ENCODE measurements around the gene FGF2.

Gene FGF2

GRCh38 chr4:122826553-122827257 is at the start of gene FGF2:
Gene FGF2 (plus strand): TSS chr4:122826831. CDS start chr4:122827175, 344 bp downstream.
- Histone ChIP-seq H3F3A (ENCODE audit: insufficient read depth, low read length) (peaks cover 19% of the 10 kb centered on the region), H4K20me1 (ENCODE audit: insufficient read depth, low read length) (no peaks in the 10 kb centered on the region), H3K4me3 (ENCODE audit: low read length) (peak within 1 kb of the TSS; percentile 72), H3K9me2 (replicated peaks; ENCODE audit: insufficient read depth, low read length) (no peaks in the 10 kb centered on the region), H3K36me3 (replicated peaks; ENCODE audit: insufficient read depth, low read length) (no peaks in the 10 kb centered on the region), H3K27ac (ENCODE audit: low read length) (peak within 1 kb of the TSS; percentile 97), H3K79me2 (ENCODE audit: low read length) (peaks cover 29% of the 10 kb centered on the region), H3K4me2 (ENCODE audit: low read depth, low read length) (peak within 1 kb of the TSS; percentile 98), H3K9ac (ENCODE audit: low read length) (peak within 1 kb of the TSS; percentile 86), H3K27me3 (replicated peaks; ENCODE audit: insufficient read depth, low read length) (no peaks in the 10 kb centered on the region; the same call in 1 of the 2 replicates), H3K4me1 (ENCODE audit: low read length) (peaks cover 8% of the 10 kb centered on the region; the same call in 1 of the 2 replicates), H3K9me3 (replicated peaks; ENCODE audit: insufficient read depth, low read length) (no peaks in the 10 kb centered on the region), H2AFZ (ENCODE audit: low read length) (peak within 1 kb of the TSS; percentile 77)
- TF ChIP-seq EZH2phosphoT487 (IDR thresholded peaks at IDR 0.05; ENCODE audit: low read length) (no peak), EZH2 (optimal IDR thresholded peaks at IDR 0.05; ENCODE audit: low read depth, low read length) (no peak)
- TF ChIP-seq, protein P1, sequence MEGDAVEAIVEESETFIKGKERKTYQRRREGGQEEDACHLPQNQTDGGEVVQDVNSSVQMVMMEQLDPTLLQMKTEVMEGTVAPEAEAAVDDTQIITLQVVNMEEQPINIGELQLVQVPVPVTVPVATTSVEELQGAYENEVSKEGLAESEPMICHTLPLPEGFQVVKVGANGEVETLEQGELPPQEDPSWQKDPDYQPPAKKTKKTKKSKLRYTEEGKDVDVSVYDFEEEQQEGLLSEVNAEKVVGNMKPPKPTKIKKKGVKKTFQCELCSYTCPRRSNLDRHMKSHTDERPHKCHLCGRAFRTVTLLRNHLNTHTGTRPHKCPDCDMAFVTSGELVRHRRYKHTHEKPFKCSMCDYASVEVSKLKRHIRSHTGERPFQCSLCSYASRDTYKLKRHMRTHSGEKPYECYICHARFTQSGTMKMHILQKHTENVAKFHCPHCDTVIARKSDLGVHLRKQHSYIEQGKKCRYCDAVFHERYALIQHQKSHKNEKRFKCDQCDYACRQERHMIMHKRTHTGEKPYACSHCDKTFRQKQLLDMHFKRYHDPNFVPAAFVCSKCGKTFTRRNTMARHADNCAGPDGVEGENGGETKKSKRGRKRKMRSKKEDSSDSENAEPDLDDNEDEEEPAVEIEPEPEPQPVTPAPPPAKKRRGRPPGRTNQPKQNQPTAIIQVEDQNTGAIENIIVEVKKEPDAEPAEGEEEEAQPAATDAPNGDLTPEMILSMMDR (IDR thresholded peaks at IDR 0.05; ENCODE audit: low read length): no peak
- peak; percentile 55 for DNase-seq

DNA sequence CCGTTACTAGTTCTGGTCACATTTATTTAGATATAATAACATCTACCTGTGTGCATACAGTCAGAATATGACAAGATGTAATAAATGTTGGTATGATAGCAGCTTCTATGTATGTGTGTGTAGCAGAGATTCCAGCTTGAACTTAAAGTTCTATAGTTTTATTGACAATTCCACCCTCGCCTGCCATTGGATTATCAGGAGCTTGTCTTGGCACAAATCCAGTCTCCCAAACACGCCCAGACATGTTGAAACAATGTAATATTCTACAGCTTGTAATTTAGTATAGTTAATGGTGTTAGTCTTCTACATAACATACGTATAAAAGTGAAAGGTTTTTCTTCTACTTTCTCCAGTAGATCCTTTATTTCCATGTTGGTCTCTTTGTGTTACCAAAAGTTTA is 49.7 kb upstream of the FGF2 start:
- no peak for DNase-seq
- no peaks in the 10 kb centered on the region; the same call in 1 of the 2 replicates for H3K9me2 ChIP-seq (replicated peaks; ENCODE audit: insufficient read depth, low read length)
- no peaks in the 10 kb centered on the region for H4K20me1 ChIP-seq (ENCODE audit: insufficient read depth, low read length)
- H3K4me2 ChIP-seq (ENCODE audit: low read depth, low read length): no peak overlapping the region
- H3K27ac ChIP-seq (ENCODE audit: low read length): no peak overlapping the region
- H3K9me3 ChIP-seq (replicated peaks; ENCODE audit: insufficient read depth, low read length): no peaks in the 10 kb centered on the region
- H3K79me2 ChIP-seq (ENCODE audit: low read length): no peaks in the 10 kb centered on the region
- H3K36me3 ChIP-seq (replicated peaks; ENCODE audit: insufficient read depth, low read length): no peaks in the 10 kb centered on the region
- H3F3A ChIP-seq (ENCODE audit: insufficient read depth, low read length): no peaks in the 10 kb centered on the region
- H3K27me3 ChIP-seq (replicated peaks; ENCODE audit: insufficient read depth, low read length): no peaks in the 10 kb centered on the region
- no peak overlapping the region for H3K4me3 ChIP-seq (ENCODE audit: low read length)
- TF ChIP-seq EZH2phosphoT487 (IDR thresholded peaks at IDR 0.05; ENCODE audit: low read length) (no peak), EZH2 (optimal IDR thresholded peaks at IDR 0.05; ENCODE audit: low read depth, low read length) (no peak)
- TF ChIP-seq, protein P1 (IDR thresholded peaks at IDR 0.05; ENCODE audit: low read length): no peak
- H3K4me1 ChIP-seq (ENCODE audit: low read length): no peaks in the 10 kb centered on the region
- H2AFZ ChIP-seq (ENCODE audit: low read length): no peak overlapping the region
- no peak overlapping the region for H3K9ac ChIP-seq (ENCODE audit: low read length)

GRCh38 chr4:122777846-122778673 is 48.6 kb upstream of the FGF2 start:
- no peak overlapping the region for H3K9ac ChIP-seq (ENCODE audit: low read length)
- no peaks in the 10 kb centered on the region for H3F3A ChIP-seq (ENCODE audit: insufficient read depth, low read length)
- H4K20me1 ChIP-seq (ENCODE audit: insufficient read depth, low read length): no peaks in the 10 kb centered on the region
- DNase-seq: no peak
- no peak for TF ChIP-seq EZH2phosphoT487 (IDR thresholded peaks at IDR 0.05; ENCODE audit: low read length)
- no peak for TF ChIP-seq EZH2 (optimal IDR thresholded peaks at IDR 0.05; ENCODE audit: low read depth, low read length)
- TF ChIP-seq, protein P1 (IDR thresholded peaks at IDR 0.05; ENCODE audit: low read length): no peak
- H2AFZ ChIP-seq (ENCODE audit: low read length): no peak overlapping the region
- no peaks in the 10 kb centered on the region; the same call in 1 of the 2 replicates for H3K9me2 ChIP-seq (replicated peaks; ENCODE audit: insufficient read depth, low read length)
- H3K4me3 ChIP-seq (ENCODE audit: low read length): no peak overlapping the region
- H3K4me2 ChIP-seq (ENCODE audit: low read depth, low read length): no peak overlapping the region
- no peaks in the 10 kb centered on the region for H3K36me3 ChIP-seq (replicated peaks; ENCODE audit: insufficient read depth, low read length)
- H3K9me3 ChIP-seq (replicated peaks; ENCODE audit: insufficient read depth, low read length): no peaks in the 10 kb centered on the region
- H3K79me2 ChIP-seq (ENCODE audit: low read length): no peaks in the 10 kb centered on the region
- H3K27ac ChIP-seq (ENCODE audit: low read length): no peak overlapping the region
- H3K27me3 ChIP-seq (replicated peaks; ENCODE audit: insufficient read depth, low read length): no peaks in the 10 kb centered on the region
- no peaks in the 10 kb centered on the region for H3K4me1 ChIP-seq (ENCODE audit: low read length)

All from MM.1S (cell line).